BE2C (cell line): ENCODE results near the gene PANK4.

Experiments used
- DNase-seq: peaks from one replicate; pipeline ENCODE4 v3.0.0-alpha.2; 2020
- H3K27me3 ChIP-seq: fragments of 250-450 bp; sonication (Bioruptor Pico); 2 replicates; pipeline ENCODE4 v1.5.1; 2020; ENCODE audit warnings: mild to moderate bottlenecking
- H3K36me3 ChIP-seq: fragments of 250-450 bp; sonication (Bioruptor Pico); 2 replicates; pipeline ENCODE4 v1.5.1; 2020; ENCODE audit warnings: mild to moderate bottlenecking
- H3K4me1 ChIP-seq: fragments of 250-450 bp; sonication (Bioruptor Pico); 2 replicates; pipeline ENCODE4 v1.5.1; 2020
- H3K4me3 ChIP-seq: 2 replicates; pipeline ENCODE4 v1.5.1; 2011; ENCODE audit warnings: low read depth, low read length
- H3K9me3 ChIP-seq: fragments of 250-450 bp; sonication (Bioruptor Pico); 2 replicates; pipeline ENCODE4 v1.5.1; 2020
- CTCF ChIP-seq: IDR thresholded peaks from 2 replicates; pipeline ENCODE4 v1.5.1; 2012; ENCODE audit warnings: mild to moderate bottlenecking, low read depth, low read length

The PANK4 gene

GRCh38 chr1:2479186-2479585, 47.2 kb downstream of the PANK4 start:
- H3K4me3 ChIP-seq = no peak overlapping the region
- no peak for TF ChIP-seq CTCF
- DNase-seq = no peak
- H3K27me3 ChIP-seq = no peaks in the 10 kb centered on the region
- H3K9me3 ChIP-seq = no peaks in the 10 kb centered on the region
- no peaks in the 10 kb centered on the region for H3K36me3 ChIP-seq
- peaks cover 49% of the 10 kb centered on the region for H3K4me1 ChIP-seq

- Histone ChIP-seq H3K9me3 (no peaks in the 10 kb centered on the region), H3K27me3 (no peaks in the 10 kb centered on the region), H3K36me3 (no peaks in the 10 kb centered on the region), H3K4me1 (peaks cover 56% of the 10 kb centered on the region), H3K4me3 (no peak overlapping the region)
- TF ChIP-seq CTCF = no peak
- no peak for DNase-seq
Observed at GRCh38 chr1:2477791-2478499, 48.5 kb downstream of the PANK4 start.

- H3K9me3 ChIP-seq = no peaks in the 10 kb centered on the region
- peaks cover 54% of the 10 kb centered on the region for H3K4me1 ChIP-seq
- no peak for DNase-seq
- TF ChIP-seq CTCF = no peak
- no peaks in the 10 kb centered on the region for H3K27me3 ChIP-seq
- no peaks in the 10 kb centered on the region for H3K36me3 ChIP-seq
- H3K4me3 ChIP-seq = no peak overlapping the region
Observed at GRCh38 chr1:2477309-2477708, 49.1 kb downstream of the PANK4 start.

GRCh38 chr1:2476061-2476999, 50.1 kb downstream of the PANK4 start, which contains the start of gene PLCH2:
Gene PLCH2, plus strand, starts transcription at chr1:2476289. Its CDS starts 300 bp downstream, at chr1:2476589.
- peaks cover 48% of the 10 kb centered on the region for H3K4me1 ChIP-seq
- no peaks in the 10 kb centered on the region for H3K9me3 ChIP-seq
- H3K36me3 ChIP-seq = no peaks in the 10 kb centered on the region
- no peak for DNase-seq
- no peak within 1 kb of the TSS for H3K4me3 ChIP-seq
- TF ChIP-seq CTCF = no peak
- H3K27me3 ChIP-seq = no peaks in the 10 kb centered on the region

GRCh38 chr1:2475571-2475970, 50.8 kb downstream of the PANK4 start:
- peaks cover 43% of the 10 kb centered on the region for H3K4me1 ChIP-seq
- H3K9me3 ChIP-seq = no peaks in the 10 kb centered on the region
- H3K4me3 ChIP-seq = no peak overlapping the region
- DNase-seq = no peak
- H3K36me3 ChIP-seq = no peaks in the 10 kb centered on the region
- H3K27me3 ChIP-seq = no peaks in the 10 kb centered on the region
- no peak for TF ChIP-seq CTCF

- DNase-seq = peak; percentile 80
- no peak for TF ChIP-seq CTCF
- Histone ChIP-seq H3K9me3 (no peaks in the 10 kb centered on the region), H3K36me3 (no peaks in the 10 kb centered on the region), H3K4me3 (no peak overlapping the region), H3K27me3 (no peaks in the 10 kb centered on the region), H3K4me1 (peaks cover 43% of the 10 kb centered on the region)
Observed at GRCh38 chr1:2474933-2475371, 51.4 kb downstream of the PANK4 start.
